Astrocyte of the cerebellum (primary cell): ENCODE data around the gene TRPC4.

ENCODE experiments used
- DNase-seq: peaks from one replicate; pipeline ENCODE4 v3.0.0-alpha.2; 2011; ENCODE audit warnings: low read depth
- H3K4me3 ChIP-seq: 2 replicates; pipeline ENCODE4 v1.5.1; 2011; ENCODE audit warnings: mild to moderate bottlenecking, low read depth, low read length, moderate library complexity
- CTCF ChIP-seq: IDR thresholded peaks from 2 replicates; pipeline ENCODE4 v1.5.1; 2012; ENCODE audit warnings: low read length, low read depth, moderate library complexity, mild to moderate bottlenecking; ENCODE audit errors: missing control alignments
- in situ Hi-C: cut with HindIII; loops from 2 replicates; pipeline ENCODE4 v1.10.0; 2017; ENCODE audit warnings: low sequenced_read_pairs

The TRPC4 gene

GRCh38 chr13:37618554-37618953, 251.0 kb downstream of the TRPC4 start:
- peak; percentile 40 for DNase-seq
- in situ Hi-C loops = no loop called here

GRCh38 chr13:37617173-37617572, 252.4 kb downstream of the TRPC4 start:
- in situ Hi-C loops = no loop called here
- TF ChIP-seq CTCF = no peak
- peak; percentile 42 for DNase-seq
- H3K4me3 ChIP-seq = no peak overlapping the region

More at GRCh38 chr13:37618554-37618953, 251.0 kb downstream of the TRPC4 start:
- TF ChIP-seq CTCF = no peak
- H3K4me3 ChIP-seq = no peak overlapping the region

GRCh38 chr13:37616131-37616530, 253.4 kb downstream of the TRPC4 start:
- in situ Hi-C loops = no loop called here
- no peak for TF ChIP-seq CTCF
- H3K4me3 ChIP-seq = no peak overlapping the region
- DNase-seq = no peak

GRCh38 chr13:37615276-37615675, 254.3 kb downstream of the TRPC4 start:
- in situ Hi-C loops = no loop called here
- no peak overlapping the region for H3K4me3 ChIP-seq
- no peak for DNase-seq
- no peak for TF ChIP-seq CTCF

GRCh38 chr13:37613638-37614037, 255.9 kb downstream of the TRPC4 start:
- H3K4me3 ChIP-seq = no peak overlapping the region
- no peak for TF ChIP-seq CTCF
- DNase-seq = no peak
- in situ Hi-C loops = no loop called here

- no peak overlapping the region for H3K4me3 ChIP-seq
- no peak for TF ChIP-seq CTCF
- no peak for DNase-seq
- in situ Hi-C loops = no loop called here
These were observed 256.3 kb downstream of the TRPC4 start for GRCh38 chr13:37613236-37613635.
